Loucy (cell line): ENCODE measurements around the gene SMC3.
"Not testable (repeated sequence)": the region's sequence is repeated elsewhere in the genome, so short reads cannot be mapped to it uniquely, and the experiment has no call there.

Source experiments
- CTCF ChIP-seq: fragments of 200-600 bp; sonication (generic); conservative IDR thresholded peaks from 2 replicates; pipeline ENCODE4 v1.5.1; 2014; ENCODE audit warnings: mild to moderate bottlenecking, antibody characterized with exemption, low read length
- EZH2phosphoT487 ChIP-seq: fragments of 200-600 bp; IDR thresholded peaks from 2 replicates; pipeline ENCODE4 v1.6.1; 2018; ENCODE audit warnings: antibody characterized with exemption, mild to moderate bottlenecking, moderate library complexity, borderline replicate concordance

GRCh38 chr10:110610781-110611180, 43.3 kb downstream of the SMC3 start:
- not testable (repeated sequence) for TF ChIP-seq CTCF, EZH2phosphoT487
